Fibroblast of the aortic adventitia (primary cell): ENCODE results near the gene SMS. TPM values are rescaled to one million over a fixed set of nuclear protein-coding genes. Genes with fewer than 3 reads are reported as not detected.
"Not testable (repeated sequence)": the region's sequence is repeated elsewhere in the genome, so short reads cannot be mapped to it uniquely, and the experiment has no call there.

Experiments
- DNase-seq: peaks from one replicate; pipeline ENCODE4 v3.0.0-alpha.2; 2010; ENCODE audit warnings: low read depth
- H3K4me3 ChIP-seq: 2 replicates; pipeline ENCODE4 v1.5.1; 2011; ENCODE audit warnings: low read depth, mild to moderate bottlenecking, control low read depth, low read length, moderate library complexity
- total RNA-seq: library from RNA; depleted of rRNA; stranded (reverse); fragments of >200 nt; gene quantifications from 2 replicates; pipeline ENCODE4 v1.2.3, GENCODE V29; 2012; ENCODE audit warnings: low replicate concordance
- TF ChIP-seq, protein P1 (sequence below): IDR thresholded peaks from 2 replicates; pipeline ENCODE4 v1.5.1; 2011; ENCODE audit warnings: mild to moderate bottlenecking, low read length, control low read depth, inconsistent platforms; ENCODE audit not compliant: insufficient read depth

SMS gene
- total RNA-seq, 1 donor = 214 TPM

DNA sequence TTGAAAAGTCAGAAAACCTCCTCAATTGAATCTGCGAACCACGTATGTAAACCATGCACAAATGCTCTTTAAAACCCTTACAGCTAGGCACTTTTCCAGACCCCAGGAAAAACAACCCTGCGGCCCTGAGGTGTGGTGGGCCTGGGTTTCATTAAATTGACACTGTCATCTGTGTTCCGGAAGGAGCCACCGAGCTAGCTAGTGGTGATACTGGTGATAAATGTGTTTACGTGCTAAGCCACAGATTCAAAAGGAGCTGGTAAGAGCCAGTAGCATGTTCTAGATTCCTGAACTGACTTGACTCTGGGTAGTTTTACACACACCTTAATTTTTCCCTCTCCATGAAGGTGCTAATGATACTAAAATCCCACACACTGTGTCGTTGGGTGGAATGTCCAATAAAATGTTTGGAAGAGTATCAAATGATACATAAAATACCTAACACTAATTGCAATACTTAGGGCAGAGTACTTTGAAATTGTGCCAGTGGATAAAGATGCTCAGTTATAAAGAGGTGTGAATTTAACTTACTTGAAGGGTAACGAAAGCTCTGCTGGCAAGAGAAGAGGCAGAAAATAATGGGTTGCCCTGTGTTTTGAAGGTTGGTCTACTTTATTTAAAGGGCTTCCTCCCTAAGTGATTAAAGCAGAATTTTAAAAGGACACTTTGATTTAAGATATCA lies 8.5 kb downstream of the SMS start:
- H3K4me3 ChIP-seq = no peak overlapping the region
- DNase-seq = no peak
- TF ChIP-seq, protein P1, sequence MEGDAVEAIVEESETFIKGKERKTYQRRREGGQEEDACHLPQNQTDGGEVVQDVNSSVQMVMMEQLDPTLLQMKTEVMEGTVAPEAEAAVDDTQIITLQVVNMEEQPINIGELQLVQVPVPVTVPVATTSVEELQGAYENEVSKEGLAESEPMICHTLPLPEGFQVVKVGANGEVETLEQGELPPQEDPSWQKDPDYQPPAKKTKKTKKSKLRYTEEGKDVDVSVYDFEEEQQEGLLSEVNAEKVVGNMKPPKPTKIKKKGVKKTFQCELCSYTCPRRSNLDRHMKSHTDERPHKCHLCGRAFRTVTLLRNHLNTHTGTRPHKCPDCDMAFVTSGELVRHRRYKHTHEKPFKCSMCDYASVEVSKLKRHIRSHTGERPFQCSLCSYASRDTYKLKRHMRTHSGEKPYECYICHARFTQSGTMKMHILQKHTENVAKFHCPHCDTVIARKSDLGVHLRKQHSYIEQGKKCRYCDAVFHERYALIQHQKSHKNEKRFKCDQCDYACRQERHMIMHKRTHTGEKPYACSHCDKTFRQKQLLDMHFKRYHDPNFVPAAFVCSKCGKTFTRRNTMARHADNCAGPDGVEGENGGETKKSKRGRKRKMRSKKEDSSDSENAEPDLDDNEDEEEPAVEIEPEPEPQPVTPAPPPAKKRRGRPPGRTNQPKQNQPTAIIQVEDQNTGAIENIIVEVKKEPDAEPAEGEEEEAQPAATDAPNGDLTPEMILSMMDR = no peak

DNA sequence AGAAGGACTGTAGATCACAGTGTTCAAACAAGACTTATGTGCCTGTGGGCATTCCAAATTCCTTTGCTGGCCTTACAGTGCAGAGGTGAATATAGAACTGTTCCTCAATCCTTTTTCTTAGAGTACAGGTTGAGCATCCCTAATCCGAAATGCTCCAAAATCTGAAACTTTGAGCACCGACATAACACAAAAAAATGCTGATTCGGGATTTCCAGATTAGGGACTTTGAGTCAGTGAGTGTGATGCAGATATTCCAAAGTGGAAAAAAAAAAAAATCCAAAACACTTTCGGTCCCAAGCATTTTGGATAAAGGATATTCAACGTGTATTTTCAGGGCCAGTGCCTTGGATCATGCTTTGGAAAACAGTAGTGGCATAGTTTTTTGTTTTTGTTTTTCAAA lies 9.2 kb downstream of the SMS start:
- H3K4me3 ChIP-seq = no peak overlapping the region
- no peak for DNase-seq
- TF ChIP-seq, protein P1 = no peak

DNA sequence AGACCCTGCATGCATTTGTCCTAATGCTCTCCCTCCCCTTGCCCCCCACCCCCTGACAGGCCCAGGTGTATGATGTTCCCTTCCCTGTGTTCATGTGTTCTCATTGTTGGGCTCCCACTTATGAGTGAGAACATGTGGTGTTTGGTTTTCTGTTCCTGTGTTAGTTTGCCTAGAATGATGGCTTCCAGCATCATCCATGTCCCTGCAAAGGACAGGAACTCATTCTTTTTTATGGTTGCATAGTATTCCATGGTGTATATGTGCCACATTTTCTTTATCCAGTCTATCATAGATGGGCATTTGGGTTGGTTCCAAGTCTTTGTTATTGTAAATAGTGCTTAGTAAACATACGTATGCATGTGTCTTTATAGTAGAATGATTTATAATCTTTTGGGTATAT lies 10.0 kb downstream of the SMS start:
- H3K4me3 ChIP-seq, DNase-seq: not testable (repeated sequence)

DNA sequence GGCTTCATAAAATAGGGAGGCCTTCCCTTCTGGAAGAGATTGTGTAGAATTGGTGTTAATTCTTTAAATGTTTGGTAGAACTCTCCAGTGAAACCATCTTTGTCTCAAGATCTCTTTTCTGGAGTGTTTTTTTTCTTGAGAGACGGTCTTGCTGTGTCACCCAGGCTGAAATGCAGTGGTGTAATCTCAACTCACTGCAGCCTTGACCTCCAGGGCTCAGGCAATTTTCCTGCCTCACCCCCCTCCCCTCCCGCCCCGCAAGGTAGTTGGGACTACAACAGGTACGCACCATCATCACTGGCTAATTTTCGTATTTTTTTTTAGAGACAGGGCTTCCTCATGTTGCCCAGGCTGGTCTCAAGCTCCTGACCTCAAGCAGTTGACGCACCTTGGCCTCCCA lies 12.1 kb downstream of the SMS start:
- H3K4me3 ChIP-seq = no peak overlapping the region
- TF ChIP-seq, protein P1 = no peak
- DNase-seq = no peak

DNA sequence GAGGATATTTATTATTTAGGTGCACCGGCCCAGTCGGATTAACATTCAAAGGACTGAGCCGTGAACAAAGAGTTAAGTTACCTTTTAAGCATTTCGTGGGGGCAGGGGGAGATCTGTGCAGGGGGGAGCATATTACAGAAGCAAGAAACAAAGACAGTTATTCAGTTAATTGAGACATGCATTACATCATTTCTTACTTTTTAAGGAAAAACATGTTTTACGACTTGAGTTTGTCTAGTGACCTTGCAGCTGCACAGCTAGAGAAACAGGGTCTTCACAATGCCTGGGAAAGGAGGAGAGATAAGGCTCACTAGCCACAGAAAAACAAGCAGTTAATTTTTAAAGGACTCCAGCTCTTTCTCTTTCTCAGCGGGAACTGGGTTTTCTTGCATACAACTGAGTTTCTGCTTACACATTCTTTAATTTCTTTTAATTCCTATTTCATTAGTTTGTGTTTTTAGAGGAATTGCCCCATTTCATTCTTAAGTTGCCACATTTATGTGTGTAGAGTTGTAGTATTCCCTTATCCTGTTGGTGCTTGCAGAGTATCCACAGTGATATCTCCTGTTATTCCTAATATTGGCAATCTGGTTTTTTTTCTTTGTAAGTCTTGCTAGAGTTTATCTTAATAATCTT lies 12.8 kb downstream of the SMS start:
- not testable (repeated sequence) for H3K4me3 ChIP-seq, DNase-seq

DNA sequence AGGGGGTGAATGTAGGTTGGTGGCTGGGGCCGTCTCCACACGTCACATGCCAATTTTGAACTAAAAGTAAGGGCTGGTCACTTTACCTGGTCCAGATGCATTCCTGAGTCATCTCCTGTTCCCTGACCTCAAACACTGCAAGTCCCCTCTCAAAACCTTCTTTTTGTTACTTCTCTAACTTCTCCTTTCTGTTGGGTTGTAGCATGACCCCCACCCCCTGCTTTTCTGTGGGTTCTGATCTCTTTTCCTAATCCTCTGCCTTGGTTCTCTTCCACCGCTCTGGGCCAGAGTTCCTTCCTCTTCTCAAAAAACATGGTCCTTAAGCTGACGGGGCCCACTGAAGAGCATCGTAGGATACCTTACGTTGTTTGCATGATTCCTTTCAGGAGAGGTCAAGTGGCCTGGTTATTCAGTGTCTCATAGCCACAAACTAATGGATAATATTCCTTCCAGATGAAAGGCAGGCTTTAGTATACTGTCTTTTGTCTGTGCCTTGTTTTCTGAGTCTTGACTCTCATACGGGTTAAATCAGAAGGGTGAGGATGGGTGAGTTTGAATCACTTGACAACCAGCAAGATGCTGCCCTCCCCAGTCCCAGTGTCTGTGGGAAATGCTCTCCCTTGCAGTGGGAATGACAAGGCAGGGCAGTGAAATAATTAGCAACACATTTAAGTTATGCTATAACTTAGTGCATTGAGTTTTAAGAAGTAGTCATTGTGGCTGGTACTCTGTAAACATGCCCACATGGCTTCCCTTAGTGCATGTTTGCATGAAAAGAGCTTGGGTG lies 15.1 kb downstream of the SMS start:
- TF ChIP-seq, protein P1 = no peak
- DNase-seq = no peak
- no peak overlapping the region for H3K4me3 ChIP-seq

DNA sequence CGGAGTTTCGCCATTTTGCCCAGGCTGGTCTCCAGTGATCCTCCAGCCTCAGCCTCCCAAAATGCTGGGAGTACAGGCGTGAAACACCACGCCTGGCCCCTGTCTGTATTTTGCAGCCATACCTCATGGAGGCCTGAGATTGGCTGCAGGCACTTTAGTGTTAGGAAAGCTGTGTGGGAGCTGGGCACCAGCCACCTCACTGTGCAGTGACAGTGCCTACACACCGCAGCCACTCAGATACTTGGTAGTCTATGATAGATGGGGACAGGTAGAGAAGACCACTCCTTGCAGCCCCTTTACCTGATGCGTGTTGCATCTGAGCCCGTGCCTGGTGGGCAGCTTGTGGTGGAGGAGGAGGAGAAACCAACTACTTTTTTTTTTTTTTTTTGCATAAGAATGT lies 16.3 kb downstream of the SMS start:
- H3K4me3 ChIP-seq = no peak overlapping the region
- DNase-seq = no peak
- TF ChIP-seq, protein P1 = no peak
